ENCODE results near the gene GRIP2. TPM values are rescaled to one million over a fixed set of nuclear protein-coding genes. Genes with fewer than 3 reads are reported as not detected.

Gene GRIP2
- total RNA-seq, 1 experiment from 2014 or later, result not detected

GRCh38 chr3:14510838-14511622, 29.1 kb downstream of the GRIP2 start:
- Mint-ChIP-seq H3K4me1 (ENCODE audit: insufficient read depth, unreplicated experiment) (no peaks in the 10 kb centered on the region), H3K9me3 (ENCODE audit: unreplicated experiment) (no peaks in the 10 kb centered on the region), H3K27me3 (ENCODE audit: insufficient read depth, unreplicated experiment) (no peaks in the 10 kb centered on the region), H3K36me3 (ENCODE audit: insufficient read depth, unreplicated experiment) (peaks cover 4% of the 10 kb centered on the region), H3K4me3 (ENCODE audit: unreplicated experiment) (no peak overlapping the region), H3K27ac (ENCODE audit: low read depth, unreplicated experiment) (no peak overlapping the region)
- DNase-seq (ENCODE audit: unreplicated experiment), result no peak
- no TSS peak for BruUV-seq (replicated peaks)
- TF ChIP-seq CTCF (IDR thresholded peaks at IDR 0.05; ENCODE audit: unreplicated experiment), result no peak
- ChIA-PET CTCF (interaction anchor here (0.6 to 4.5 kb wide), 6 partner anchors 11 to 482 kb away, joined by 3 to 22 read pairs (median 3); no protein-coding TSS in a partner anchor), POLR2A (no interaction called here)
- intact Hi-C loops (cut with micrococcal nuclease), result no loop called here

- Mint-ChIP-seq H3K27ac (ENCODE audit: low read depth, unreplicated experiment) (no peak overlapping the region), H3K27me3 (ENCODE audit: insufficient read depth, unreplicated experiment) (no peaks in the 10 kb centered on the region), H3K9me3 (ENCODE audit: unreplicated experiment) (no peaks in the 10 kb centered on the region), H3K4me3 (ENCODE audit: unreplicated experiment) (no peak overlapping the region), H3K4me1 (ENCODE audit: insufficient read depth, unreplicated experiment) (no peaks in the 10 kb centered on the region), H3K36me3 (ENCODE audit: insufficient read depth, unreplicated experiment) (peaks cover 4% of the 10 kb centered on the region)
- no peak for TF ChIP-seq CTCF (IDR thresholded peaks at IDR 0.05; ENCODE audit: unreplicated experiment)
- no peak for DNase-seq (ENCODE audit: unreplicated experiment)
- ChIA-PET CTCF (interaction anchor here (0.6 to 4.5 kb wide), 21 partner anchors 10 to 410 kb away, joined by 3 to 27 read pairs (median 4); partner anchors contain the start of gene CCDC174), POLR2A (interaction anchor here (1.2 kb wide), 1 partner anchor 142 kb away, joined by 4 read pairs; no protein-coding TSS in a partner anchor)
- intact Hi-C loops (cut with micrococcal nuclease), result loop anchor here (1.0 to 10.0 kb wide), 3 partner anchors 39 to 412 kb away; no protein-coding TSS in a partner anchor
- no TSS peak for BruUV-seq (replicated peaks)
Observed at GRCh38 chr3:14509796-14510100, 30.4 kb downstream of the GRIP2 start.

GRCh38 chr3:14508966-14509795, 31.0 kb downstream of the GRIP2 start:
- peak; percentile 56 for DNase-seq (ENCODE audit: unreplicated experiment)
- BruUV-seq (replicated peaks), result no TSS peak
- H3K27me3 Mint-ChIP-seq (ENCODE audit: insufficient read depth, unreplicated experiment), result no peaks in the 10 kb centered on the region
- intact Hi-C loops (cut with micrococcal nuclease), result loop anchor here (1.0 to 10.0 kb wide), 3 partner anchors 39 to 412 kb away; no protein-coding TSS in a partner anchor
- peaks cover 4% of the 10 kb centered on the region for H3K36me3 Mint-ChIP-seq (ENCODE audit: insufficient read depth, unreplicated experiment)
- H3K9me3 Mint-ChIP-seq (ENCODE audit: unreplicated experiment), result no peaks in the 10 kb centered on the region
- no peaks in the 10 kb centered on the region for H3K4me1 Mint-ChIP-seq (ENCODE audit: insufficient read depth, unreplicated experiment)
- CTCF ChIA-PET, result interaction anchor here (0.6 to 4.5 kb wide), 37 partner anchors 11 to 1516 kb away, joined by 3 to 27 read pairs (median 3); partner anchors contain the start of gene CCDC174
- peak; percentile 96 for TF ChIP-seq CTCF (IDR thresholded peaks at IDR 0.05; ENCODE audit: unreplicated experiment)
- POLR2A ChIA-PET, result interaction anchor here (1.2 kb wide), 1 partner anchor 143 kb away, joined by 4 read pairs; no protein-coding TSS in a partner anchor
- H3K4me3 Mint-ChIP-seq (ENCODE audit: unreplicated experiment), result no peak overlapping the region
- H3K27ac Mint-ChIP-seq (ENCODE audit: low read depth, unreplicated experiment), result no peak overlapping the region

GRCh38 chr3:14508505-14508819, 31.7 kb downstream of the GRIP2 start:
- POLR2A ChIA-PET, result interaction anchor here (0.5 to 0.6 kb wide), 2 partner anchors 204 to 293 kb away, joined by 3 read pairs; no protein-coding TSS in a partner anchor
- no TSS peak for BruUV-seq (replicated peaks)
- no peaks in the 10 kb centered on the region for H3K27me3 Mint-ChIP-seq (ENCODE audit: insufficient read depth, unreplicated experiment)
- CTCF ChIA-PET, result interaction anchor here (0.6 to 4.5 kb wide), 28 partner anchors 9 to 1516 kb away, joined by 3 to 27 read pairs (median 4); no protein-coding TSS in a partner anchor
- no peaks in the 10 kb centered on the region for H3K4me1 Mint-ChIP-seq (ENCODE audit: insufficient read depth, unreplicated experiment)
- TF ChIP-seq CTCF (IDR thresholded peaks at IDR 0.05; ENCODE audit: unreplicated experiment), result no peak
- peaks cover 4% of the 10 kb centered on the region for H3K36me3 Mint-ChIP-seq (ENCODE audit: insufficient read depth, unreplicated experiment)
- H3K27ac Mint-ChIP-seq (ENCODE audit: low read depth, unreplicated experiment), result no peak overlapping the region
- H3K9me3 Mint-ChIP-seq (ENCODE audit: unreplicated experiment), result peaks cover under 1% of the 10 kb centered on the region
- no peak overlapping the region for H3K4me3 Mint-ChIP-seq (ENCODE audit: unreplicated experiment)
- intact Hi-C loops (cut with micrococcal nuclease), result loop anchor here (10.0 kb wide), 1 partner anchor 276 kb away; no protein-coding TSS in a partner anchor
- no peak for DNase-seq (ENCODE audit: unreplicated experiment)

Data from MCF 10A (cell line).